ENCODE measurements around the gene METTL15.
"Not testable (repeated sequence)": the region's sequence is repeated elsewhere in the genome, so short reads cannot be mapped to it uniquely, and the experiment has no call there.

Gene METTL15

GRCh38 chr11:28269586-28269985 lies 161.4 kb downstream of the METTL15 start:
- Histone ChIP-seq H3K27ac (ENCODE audit: low read depth, low read length) (no peak overlapping the region), H3K9ac (ENCODE audit: low read length) (no peak overlapping the region), H2AFZ (ENCODE audit: low read depth, low read length, severe bottlenecking) (no peak overlapping the region), H3K27me3 (ENCODE audit: low read length) (no peaks in the 10 kb centered on the region), H3F3A (ENCODE audit: insufficient read depth) (no peaks in the 10 kb centered on the region), H3K9me2 (replicated peaks; ENCODE audit: insufficient read depth, low read length) (no peaks in the 10 kb centered on the region), H3K9me3 (ENCODE audit: insufficient read depth, low read length) (no peaks in the 10 kb centered on the region), H3K4me3 (ENCODE audit: insufficient read depth, low read length, poor library complexity, severe bottlenecking) (no peak overlapping the region), H4K20me1 (ENCODE audit: low read depth, low read length) (no peaks in the 10 kb centered on the region), H3K79me2 (ENCODE audit: insufficient read depth, low read length) (no peaks in the 10 kb centered on the region), H3K4me2 (ENCODE audit: low read depth, low read length, poor library complexity, severe bottlenecking) (no peak overlapping the region), H3K36me3 (ENCODE audit: low read length) (no peaks in the 10 kb centered on the region)
- no peak for TF ChIP-seq EZH2phosphoT487 (conservative IDR thresholded peaks at IDR 0.05; ENCODE audit: low read length)
- TF ChIP-seq, protein P1, sequence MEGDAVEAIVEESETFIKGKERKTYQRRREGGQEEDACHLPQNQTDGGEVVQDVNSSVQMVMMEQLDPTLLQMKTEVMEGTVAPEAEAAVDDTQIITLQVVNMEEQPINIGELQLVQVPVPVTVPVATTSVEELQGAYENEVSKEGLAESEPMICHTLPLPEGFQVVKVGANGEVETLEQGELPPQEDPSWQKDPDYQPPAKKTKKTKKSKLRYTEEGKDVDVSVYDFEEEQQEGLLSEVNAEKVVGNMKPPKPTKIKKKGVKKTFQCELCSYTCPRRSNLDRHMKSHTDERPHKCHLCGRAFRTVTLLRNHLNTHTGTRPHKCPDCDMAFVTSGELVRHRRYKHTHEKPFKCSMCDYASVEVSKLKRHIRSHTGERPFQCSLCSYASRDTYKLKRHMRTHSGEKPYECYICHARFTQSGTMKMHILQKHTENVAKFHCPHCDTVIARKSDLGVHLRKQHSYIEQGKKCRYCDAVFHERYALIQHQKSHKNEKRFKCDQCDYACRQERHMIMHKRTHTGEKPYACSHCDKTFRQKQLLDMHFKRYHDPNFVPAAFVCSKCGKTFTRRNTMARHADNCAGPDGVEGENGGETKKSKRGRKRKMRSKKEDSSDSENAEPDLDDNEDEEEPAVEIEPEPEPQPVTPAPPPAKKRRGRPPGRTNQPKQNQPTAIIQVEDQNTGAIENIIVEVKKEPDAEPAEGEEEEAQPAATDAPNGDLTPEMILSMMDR (IDR thresholded peaks at IDR 0.05; ENCODE audit: insufficient read depth, low read length, poor library complexity, severe bottlenecking) = no peak

GRCh38 chr11:28272247-28272646 lies 164.1 kb downstream of the METTL15 start:
- not testable (repeated sequence) for H3K9me2 ChIP-seq (replicated peaks; ENCODE audit: insufficient read depth, low read length); H3K79me2 ChIP-seq (ENCODE audit: insufficient read depth, low read length); H3K36me3 ChIP-seq (ENCODE audit: low read length); H3K4me3 ChIP-seq (ENCODE audit: insufficient read depth, low read length, poor library complexity, severe bottlenecking); H3K4me2 ChIP-seq (ENCODE audit: low read depth, low read length, poor library complexity, severe bottlenecking); H2AFZ ChIP-seq (ENCODE audit: low read depth, low read length, severe bottlenecking); H3K27ac ChIP-seq (ENCODE audit: low read depth, low read length); H3F3A ChIP-seq (ENCODE audit: insufficient read depth); H3K27me3 ChIP-seq (ENCODE audit: low read length); H3K9me3 ChIP-seq (ENCODE audit: insufficient read depth, low read length); H4K20me1 ChIP-seq (ENCODE audit: low read depth, low read length); H3K9ac ChIP-seq (ENCODE audit: low read length)

- Histone ChIP-seq H3K4me3 (ENCODE audit: insufficient read depth, low read length, poor library complexity, severe bottlenecking) (no peak overlapping the region), H3K79me2 (ENCODE audit: insufficient read depth, low read length) (no peaks in the 10 kb centered on the region), H3K27ac (ENCODE audit: low read depth, low read length) (no peak overlapping the region), H3K4me2 (ENCODE audit: low read depth, low read length, poor library complexity, severe bottlenecking) (no peak overlapping the region), H3K36me3 (ENCODE audit: low read length) (no peaks in the 10 kb centered on the region), H3K9me2 (replicated peaks; ENCODE audit: insufficient read depth, low read length) (no peaks in the 10 kb centered on the region), H3F3A (ENCODE audit: insufficient read depth) (no peaks in the 10 kb centered on the region), H4K20me1 (ENCODE audit: low read depth, low read length) (no peaks in the 10 kb centered on the region), H3K27me3 (ENCODE audit: low read length) (no peaks in the 10 kb centered on the region), H3K9me3 (ENCODE audit: insufficient read depth, low read length) (no peaks in the 10 kb centered on the region), H2AFZ (ENCODE audit: low read depth, low read length, severe bottlenecking) (no peak overlapping the region), H3K9ac (ENCODE audit: low read length) (no peak overlapping the region)
- TF ChIP-seq, protein P1 (IDR thresholded peaks at IDR 0.05; ENCODE audit: insufficient read depth, low read length, poor library complexity, severe bottlenecking) = no peak
- no peak for TF ChIP-seq EZH2phosphoT487 (conservative IDR thresholded peaks at IDR 0.05; ENCODE audit: low read length)
Measured at GRCh38 chr11:28274216-28274615, 166.0 kb downstream of the METTL15 start.

DNA sequence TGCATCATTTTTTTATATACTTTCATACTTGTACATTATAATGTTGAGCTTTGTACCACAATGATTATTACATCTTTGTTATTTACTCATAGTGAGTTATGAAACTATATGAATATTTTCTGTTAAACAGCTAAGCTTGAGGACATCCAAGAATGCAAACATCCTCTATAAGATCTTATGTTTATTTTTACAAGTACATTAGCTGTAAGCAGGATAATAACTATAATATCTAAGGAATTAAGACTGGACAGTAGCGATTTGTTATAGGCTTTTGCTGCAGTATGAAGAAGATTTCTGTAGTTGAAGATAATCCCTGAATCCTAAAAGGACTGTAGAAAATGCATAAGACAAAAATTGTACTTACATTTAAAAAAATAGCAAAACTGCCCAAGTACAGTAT lies 176.0 kb downstream of the METTL15 start:
- Histone ChIP-seq H3K27me3 (ENCODE audit: low read length) (no peaks in the 10 kb centered on the region), H3K4me3 (ENCODE audit: insufficient read depth, low read length, poor library complexity, severe bottlenecking) (no peak overlapping the region), H3F3A (ENCODE audit: insufficient read depth) (no peaks in the 10 kb centered on the region), H3K4me2 (ENCODE audit: low read depth, low read length, poor library complexity, severe bottlenecking) (no peak overlapping the region), H2AFZ (ENCODE audit: low read depth, low read length, severe bottlenecking) (no peak overlapping the region), H3K27ac (ENCODE audit: low read depth, low read length) (no peak overlapping the region), H3K9ac (ENCODE audit: low read length) (no peak overlapping the region), H3K79me2 (ENCODE audit: insufficient read depth, low read length) (no peaks in the 10 kb centered on the region), H3K36me3 (ENCODE audit: low read length) (no peaks in the 10 kb centered on the region), H3K9me2 (replicated peaks; ENCODE audit: insufficient read depth, low read length) (no peaks in the 10 kb centered on the region), H4K20me1 (ENCODE audit: low read depth, low read length) (no peaks in the 10 kb centered on the region), H3K9me3 (ENCODE audit: insufficient read depth, low read length) (no peaks in the 10 kb centered on the region)
- TF ChIP-seq, protein P1 (IDR thresholded peaks at IDR 0.05; ENCODE audit: insufficient read depth, low read length, poor library complexity, severe bottlenecking) = no peak
- no peak for TF ChIP-seq EZH2phosphoT487 (conservative IDR thresholded peaks at IDR 0.05; ENCODE audit: low read length)
